GM18951 (cell line): ENCODE measurements around the gene HOXC9.

Experiments
- POLR2A ChIP-seq: IDR thresholded peaks from 4 replicates; pipeline ENCODE4 v1.6.1; 2011; ENCODE audit warnings: mild to moderate bottlenecking; ENCODE audit not compliant: insufficient read length, insufficient read depth; ENCODE audit errors: extremely low read depth
- in situ Hi-C: fragments of 300-500 bp; cut with MboI; formaldehyde crosslinking; loops from one replicate; pipeline ENCODE4 v1.12.0; 2022; ENCODE audit warnings: low sequenced_read_pairs, mixed read lengths, inconsistent platforms; ENCODE audit not compliant: unreplicated experiment

HOXC9 gene

DNA sequence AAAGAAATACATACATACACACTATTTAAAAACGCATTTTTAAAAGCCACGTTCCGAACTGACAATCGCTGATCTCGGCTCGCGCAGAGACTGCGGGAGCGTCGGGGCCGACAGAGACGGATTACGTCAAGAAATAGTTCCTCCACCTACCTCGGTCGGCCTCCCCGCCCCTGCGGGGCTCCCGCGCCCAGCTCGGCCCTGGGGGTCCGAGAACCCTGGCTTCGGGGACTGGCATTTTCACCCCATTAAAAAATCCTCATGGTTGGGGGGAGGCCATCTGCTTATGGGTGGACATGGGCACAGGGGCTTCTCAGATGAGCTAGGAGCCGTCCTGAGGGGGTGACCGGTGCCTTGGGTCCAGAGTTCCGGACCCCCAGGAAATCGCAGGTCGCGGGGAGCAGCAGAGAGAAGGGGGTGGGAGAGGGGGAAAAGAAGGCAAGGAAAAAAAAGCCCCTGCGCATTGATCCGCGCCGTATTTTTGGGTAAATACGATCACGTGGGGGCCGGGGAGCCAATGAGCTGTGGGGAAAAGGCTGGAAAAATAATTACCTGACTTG lies 324 bp upstream of the HOXC9 start:
- no peak for TF ChIP-seq POLR2A
- in situ Hi-C loops, result loop anchor here (25.0 kb wide), 1 partner anchor 363 kb away; the partner anchor contains the start of gene GPR84

DNA sequence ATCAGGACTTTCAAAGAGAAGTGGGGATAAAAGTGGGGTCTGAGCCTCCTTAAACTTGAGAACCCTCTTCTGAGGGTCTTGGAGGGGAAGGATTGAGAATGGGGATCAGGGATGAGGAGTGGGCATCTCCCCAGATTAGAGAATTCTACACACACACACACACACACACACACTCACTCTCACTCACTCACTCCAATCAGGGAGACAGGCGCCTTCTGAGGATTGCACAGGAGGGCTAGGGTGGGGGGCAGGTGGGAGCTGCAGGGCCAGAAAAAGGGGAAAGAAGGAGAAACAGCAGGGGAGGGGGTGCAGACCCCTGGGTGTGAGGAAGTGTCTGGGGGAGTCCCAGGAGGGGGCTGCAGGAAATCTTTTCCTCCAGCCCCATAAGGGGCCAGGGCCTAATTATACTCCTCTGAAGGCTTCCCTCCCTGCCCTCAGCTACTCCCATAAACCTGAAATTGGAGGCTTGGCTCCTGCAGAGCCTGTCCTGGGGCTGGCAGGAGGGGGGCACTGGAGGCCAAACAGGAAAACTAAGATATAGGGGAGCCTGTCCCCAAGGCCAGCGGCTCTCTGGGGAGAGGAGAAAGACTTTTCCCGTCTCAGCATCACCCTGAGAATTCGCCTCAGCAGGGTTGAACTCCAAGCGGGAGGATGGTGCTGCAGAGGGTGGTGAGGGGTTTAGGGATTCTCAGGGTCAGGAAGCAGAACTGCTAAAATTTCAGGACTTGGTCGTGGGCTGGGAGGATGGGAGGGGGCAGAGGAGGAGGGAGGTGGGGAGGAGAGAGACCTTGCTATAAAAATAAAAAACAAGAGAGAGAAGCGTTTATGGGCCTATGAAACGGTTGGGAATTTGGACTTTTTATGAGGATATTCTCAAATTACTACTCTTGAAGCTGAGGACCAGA lies 1.6 kb downstream of the HOXC9 start:
- TF ChIP-seq POLR2A, result no peak
- in situ Hi-C loops, result loop anchor here (25.0 kb wide), 1 partner anchor 361 kb away; the partner anchor contains the start of gene GPR84

DNA sequence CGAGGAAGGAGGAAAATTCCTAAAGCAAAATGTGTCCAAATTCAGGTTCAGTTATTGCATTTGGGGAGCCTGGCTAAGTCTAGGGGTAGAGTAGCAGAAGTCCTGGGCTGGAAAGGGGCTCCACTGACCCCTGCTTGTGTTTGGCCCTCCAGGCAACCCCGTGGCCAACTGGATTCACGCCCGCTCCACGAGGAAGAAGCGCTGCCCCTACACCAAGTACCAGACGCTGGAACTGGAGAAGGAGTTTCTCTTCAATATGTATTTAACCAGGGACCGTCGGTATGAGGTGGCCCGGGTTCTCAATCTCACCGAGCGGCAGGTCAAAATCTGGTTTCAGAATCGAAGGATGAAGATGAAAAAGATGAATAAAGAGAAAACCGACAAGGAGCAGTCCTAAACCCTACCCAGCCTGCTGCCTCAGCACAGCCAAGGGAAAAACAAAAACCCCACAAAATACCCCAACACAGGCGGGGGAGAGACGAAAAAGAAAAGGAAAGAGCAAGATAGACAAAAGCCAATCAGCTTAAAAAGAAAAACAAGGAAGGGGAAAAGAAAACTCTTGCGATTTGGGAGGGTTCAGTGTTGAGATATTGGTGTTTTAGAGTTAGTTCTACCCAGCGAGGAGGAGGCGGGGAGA lies 2.4 kb downstream of the HOXC9 start:
- in situ Hi-C loops, result loop anchor here (25.0 kb wide), 1 partner anchor 360 kb away; the partner anchor contains the start of gene GPR84
- TF ChIP-seq POLR2A, result no peak

DNA sequence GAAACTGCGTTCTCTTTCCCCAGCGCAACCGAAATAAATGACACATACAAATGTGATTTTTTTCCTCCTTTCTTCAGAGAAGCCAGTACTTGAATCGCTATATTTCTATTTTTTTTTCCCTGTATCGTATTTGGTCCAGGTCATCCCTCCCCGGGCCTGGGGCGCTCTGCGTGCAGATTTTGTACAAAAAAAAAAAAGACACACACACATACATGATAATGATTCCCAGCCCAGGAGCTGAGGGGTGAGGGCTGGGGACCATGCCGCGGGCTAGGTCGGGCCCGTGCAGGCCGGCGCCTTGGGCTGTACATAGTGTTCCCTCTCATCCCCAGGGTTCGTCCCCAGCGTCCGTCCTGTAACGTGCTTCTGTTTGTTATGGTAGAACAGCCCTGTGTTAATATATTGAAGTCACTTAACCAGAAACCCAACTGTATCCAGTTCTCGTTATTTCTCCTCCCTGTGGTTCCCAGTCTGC lies 3.0 kb downstream of the HOXC9 start:
- in situ Hi-C loops, result loop anchor here (25.0 kb wide), 1 partner anchor 359 kb away; the partner anchor contains the start of gene GPR84
- TF ChIP-seq POLR2A, result no peak

DNA sequence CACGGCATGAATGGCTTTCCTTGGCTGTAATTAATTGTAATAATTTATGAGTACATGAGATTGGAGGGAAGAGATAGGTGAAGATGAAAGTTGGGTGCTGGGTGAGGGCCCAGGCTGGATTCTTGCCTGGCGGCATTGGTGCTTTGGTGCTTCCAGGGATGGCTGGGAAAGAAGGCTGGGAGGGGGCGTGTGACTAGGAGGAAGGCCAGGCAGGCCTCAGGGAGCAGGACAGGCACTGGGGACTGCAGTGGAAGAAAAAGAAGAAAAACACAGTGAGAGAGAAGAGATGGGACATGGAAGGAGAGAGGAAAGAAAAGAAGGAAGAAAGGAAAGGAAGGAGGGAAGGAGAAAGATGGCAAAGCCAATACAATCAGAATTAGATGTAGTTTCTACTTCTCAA lies 3.7 kb downstream of the HOXC9 start:
- in situ Hi-C loops, result loop anchor here (25.0 kb wide), 1 partner anchor 359 kb away; the partner anchor contains the start of gene GPR84
- TF ChIP-seq POLR2A, result no peak

DNA sequence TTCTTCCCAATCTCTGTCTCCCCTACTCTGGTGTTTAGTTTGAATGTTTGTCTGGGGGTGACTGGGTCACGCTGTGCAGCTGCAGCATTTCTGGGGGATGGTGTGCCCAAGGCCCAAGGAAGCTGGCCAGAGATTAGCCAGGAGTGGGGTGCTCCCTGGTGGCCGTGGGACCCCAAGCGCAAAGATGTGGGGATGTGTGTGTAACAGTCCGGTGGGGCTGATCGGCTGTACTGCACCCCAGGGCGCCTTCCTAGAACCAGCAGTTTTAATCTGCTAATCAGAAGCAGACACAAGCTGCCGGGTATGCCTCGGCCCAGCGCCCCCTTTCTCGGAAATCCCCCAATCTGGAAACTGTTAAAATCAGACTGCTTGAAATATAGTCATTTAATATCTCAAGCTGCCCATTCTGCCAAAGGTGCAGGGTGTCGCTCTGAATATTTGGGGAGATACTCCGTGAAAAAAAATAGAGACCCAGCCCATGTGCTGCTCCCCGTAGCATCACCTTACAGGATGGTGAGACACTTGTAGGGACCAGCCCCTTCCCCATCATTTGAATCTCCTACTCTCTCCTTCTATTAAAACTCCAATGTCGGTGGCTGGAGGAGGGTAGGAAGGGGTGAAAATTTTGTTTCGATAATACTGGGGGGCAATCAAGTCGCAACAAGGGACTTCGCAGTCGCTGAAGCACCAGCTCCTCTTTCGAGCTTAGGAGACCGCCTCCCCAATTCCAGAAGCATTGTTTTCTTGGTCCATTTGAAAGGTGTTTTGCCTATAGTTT lies 4.3 kb downstream of the HOXC9 start:
- in situ Hi-C loops, result loop anchor here (25.0 kb wide), 1 partner anchor 358 kb away; the partner anchor contains the start of gene GPR84

DNA sequence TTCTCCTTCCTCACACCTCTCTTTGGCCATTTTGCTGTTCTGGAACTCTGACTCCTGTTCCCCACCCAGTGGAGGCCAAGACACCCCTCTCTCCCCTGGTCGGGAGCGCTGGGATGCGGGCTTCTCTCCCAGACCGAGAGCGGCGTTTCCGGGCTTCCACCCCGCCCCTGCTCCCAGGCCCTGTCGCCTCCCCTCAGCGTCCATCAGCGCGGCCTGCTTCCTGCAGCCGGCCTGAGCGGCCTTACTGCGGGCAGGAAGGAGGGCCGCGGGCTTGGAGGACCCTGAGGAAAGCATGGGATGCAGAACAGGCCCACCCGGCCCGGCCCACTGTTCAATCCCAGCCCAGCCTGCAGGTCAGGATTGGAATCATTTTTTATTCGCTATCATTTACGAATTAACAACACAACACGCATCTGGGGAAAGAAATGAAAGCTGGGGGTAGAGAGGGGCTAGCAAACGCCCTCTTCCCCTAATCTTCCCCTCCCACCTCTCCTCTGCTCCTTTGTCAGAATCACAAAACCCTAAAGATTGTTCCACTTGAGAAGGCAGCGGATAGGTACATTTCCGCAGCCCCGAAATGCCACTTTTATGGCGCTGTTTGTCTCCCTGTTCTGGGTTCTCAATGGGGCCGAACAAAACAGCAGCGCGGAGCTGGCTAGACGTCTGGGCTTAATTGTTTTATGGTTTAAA lies 5.0 kb downstream of the HOXC9 start:
- in situ Hi-C loops, result loop anchor here (25.0 kb wide), 1 partner anchor 357 kb away; the partner anchor contains the start of gene GPR84
- no peak for TF ChIP-seq POLR2A

More for the DNA sequence above, 4.3 kb downstream of the HOXC9 start:
- no peak for TF ChIP-seq POLR2A

DNA sequence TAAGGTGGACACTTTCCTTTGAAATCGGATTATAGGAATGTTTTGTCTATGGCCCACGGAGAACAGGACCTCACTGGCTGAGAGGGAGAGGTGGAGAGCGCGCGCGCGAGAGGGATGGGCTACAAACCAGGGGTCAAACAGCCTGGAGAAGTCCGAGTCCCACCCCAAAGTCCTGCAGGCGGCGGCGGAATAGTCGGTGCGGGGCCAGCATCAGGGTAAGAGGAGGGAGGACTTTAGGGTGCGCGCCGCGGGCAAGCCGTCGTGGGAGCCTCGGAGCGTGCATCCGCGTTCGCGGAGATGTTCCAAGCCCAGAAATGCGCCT lies 5.5 kb downstream of the HOXC9 start:
- no peak for TF ChIP-seq POLR2A
- in situ Hi-C loops, result loop anchor here (25.0 kb wide), 1 partner anchor 357 kb away; the partner anchor contains the start of gene GPR84

DNA sequence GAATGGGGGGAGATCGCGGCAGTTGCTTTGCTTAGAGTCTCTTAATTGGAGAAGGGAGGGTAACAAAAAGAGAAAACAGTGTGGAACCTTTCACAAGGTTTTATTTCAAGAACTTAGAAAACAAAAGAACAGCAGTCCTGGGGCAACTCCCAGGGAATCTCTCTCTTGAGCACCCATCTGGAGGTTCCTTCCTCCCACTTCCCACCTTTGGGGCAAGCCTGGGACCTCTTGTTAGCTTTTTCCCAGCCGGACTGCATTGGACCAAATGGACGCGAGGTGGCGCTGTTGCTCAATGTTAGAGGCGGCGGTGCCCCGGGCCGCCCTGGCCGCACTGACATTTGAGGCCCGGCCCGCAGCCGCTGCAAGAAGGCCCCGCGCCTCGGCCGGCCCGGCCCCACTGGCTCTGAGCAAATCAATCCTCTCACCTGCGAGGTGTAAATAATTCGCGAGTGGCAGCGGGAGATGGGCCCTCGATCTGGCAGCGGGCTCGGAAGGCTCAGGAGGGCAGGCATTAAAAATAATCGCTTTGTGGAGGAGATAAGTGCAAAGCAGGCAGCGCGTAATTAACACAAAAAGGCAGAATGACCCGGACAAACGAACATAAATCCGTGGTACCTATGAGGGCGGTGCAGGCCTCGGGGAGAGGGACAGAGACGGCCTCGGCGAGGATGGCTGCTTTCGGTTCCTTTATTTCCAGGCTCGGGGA lies 6.0 kb downstream of the HOXC9 start:
- in situ Hi-C loops, result loop anchor here (25.0 kb wide), 1 partner anchor 356 kb away; the partner anchor contains the start of gene GPR84
- TF ChIP-seq POLR2A, result no peak

DNA sequence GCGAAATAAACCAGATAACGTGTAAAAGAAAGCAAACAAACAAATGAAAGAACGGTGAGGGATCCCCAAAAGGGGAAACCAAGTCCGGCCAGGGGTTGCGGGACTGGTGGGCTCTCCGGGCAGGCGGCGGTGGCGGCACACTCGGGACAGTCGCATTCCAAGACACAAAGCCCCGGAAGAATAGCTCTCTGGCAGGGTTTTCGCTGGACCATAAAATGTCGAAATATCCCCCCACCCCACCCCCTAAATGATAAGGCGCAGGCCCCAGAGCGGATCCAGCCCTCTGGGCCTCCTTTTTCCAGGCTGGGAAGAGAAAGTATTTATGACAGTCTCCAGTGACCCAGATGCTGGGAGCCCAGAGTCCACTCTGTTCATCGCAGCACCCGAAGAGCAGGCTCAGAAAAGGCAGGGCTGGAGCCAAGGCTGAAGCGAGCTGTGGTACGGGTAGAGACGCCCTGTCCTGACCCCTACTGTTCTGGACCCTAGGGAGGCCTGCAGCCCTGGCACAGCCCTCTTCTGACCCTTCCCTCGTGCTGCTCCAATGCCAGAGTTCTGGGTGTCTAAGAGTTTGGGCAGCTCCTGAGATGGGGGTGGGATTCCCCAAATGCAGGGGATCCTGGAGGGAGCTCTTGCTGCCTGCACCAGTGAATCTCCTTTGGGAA lies 6.7 kb downstream of the HOXC9 start:
- in situ Hi-C loops, result loop anchor here (25.0 kb wide), 1 partner anchor 356 kb away; the partner anchor contains the start of gene GPR84
- no peak for TF ChIP-seq POLR2A
